Activated T-helper 1 cell treated with anti-CD3 and anti-CD28 coated beads, Interleukin-12 subunit alpha, Interleukin-12 subunit beta, Interleukin-2, Interleukin-4 antibody, amounts not matched to agents 30 ng/mL and 10 ng/mL and 1 ng/mL, durations not matched to agents 14 hours and 24 hours and 36 hours (primary cell): ENCODE measurements around the gene NDUFA11. TPM values are rescaled to one million over a fixed set of nuclear protein-coding genes. Genes with fewer than 3 reads are reported as not detected.

Experiments
- DNase-seq: peaks from one replicate; pipeline ENCODE4 v3.0.0; 2021; ENCODE audit warnings: low spot score
- H3K27ac Mint-ChIP-seq: one replicate; pipeline ENCODE4 v1.8.0; 2021; ENCODE audit warnings: mild to moderate bottlenecking, mixed read lengths
- H3K27me3 Mint-ChIP-seq: one replicate; pipeline ENCODE4 v1.8.0; 2022; ENCODE audit warnings: mild to moderate bottlenecking, moderate library complexity, mixed read lengths; ENCODE audit not compliant: insufficient read depth
- H3K36me3 Mint-ChIP-seq: one replicate; pipeline ENCODE4 v1.8.0; 2021; ENCODE audit warnings: low read depth, mixed read lengths
- H3K4me1 Mint-ChIP-seq: one replicate; pipeline ENCODE4 v1.8.0; 2021; ENCODE audit warnings: low read depth, mixed read lengths
- H3K4me3 Mint-ChIP-seq: one replicate; pipeline ENCODE4 v1.8.0; 2021; ENCODE audit warnings: mild to moderate bottlenecking, moderate library complexity, mixed read lengths
- H3K9me3 Mint-ChIP-seq: one replicate; pipeline ENCODE4 v1.8.0; 2021; ENCODE audit warnings: mixed read lengths
- intact Hi-C: fragments of 100-400 bp; cut with micrococcal nuclease; formaldehyde crosslinking; loops from one replicate; pipeline ENCODE4 v1.15.1; 2024
- total RNA-seq: library from RNA; stranded (reverse); gene quantifications from 2 replicates; pipeline ENCODE4 v1.2.3, GENCODE V29; 2022

Gene NDUFA11
- total RNA-seq, 1 donor from 2014 or later, result 243 TPM

- Mint-ChIP-seq H3K27ac (no peak overlapping the region), H3K4me3 (no peak overlapping the region), H3K27me3 (no peaks in the 10 kb centered on the region), H3K36me3 (peaks cover 38% of the 10 kb centered on the region), H3K9me3 (no peaks in the 10 kb centered on the region), H3K4me1 (no peaks in the 10 kb centered on the region)
- no peak for DNase-seq
- intact Hi-C loops, result no loop called here
Observed at GRCh38 chr19:5927441-5927821, 23.8 kb upstream of the NDUFA11 start.

- H3K4me3 Mint-ChIP-seq, result no peak overlapping the region
- H3K27ac Mint-ChIP-seq, result no peak overlapping the region
- no peak for DNase-seq
- peaks cover 39% of the 10 kb centered on the region for H3K36me3 Mint-ChIP-seq
- intact Hi-C loops, result no loop called here
- H3K27me3 Mint-ChIP-seq, result no peaks in the 10 kb centered on the region
- H3K4me1 Mint-ChIP-seq, result no peaks in the 10 kb centered on the region
- no peaks in the 10 kb centered on the region for H3K9me3 Mint-ChIP-seq
Observed at GRCh38 chr19:5926641-5927440, 23.3 kb upstream of the NDUFA11 start.

GRCh38 chr19:5925830-5926427 is 22.3 kb upstream of the NDUFA11 start:
- H3K4me1 Mint-ChIP-seq, result no peaks in the 10 kb centered on the region
- H3K9me3 Mint-ChIP-seq, result no peaks in the 10 kb centered on the region
- peaks cover 37% of the 10 kb centered on the region for H3K36me3 Mint-ChIP-seq

GRCh38 chr19:5923356-5923755 is 19.8 kb upstream of the NDUFA11 start:
- no peaks in the 10 kb centered on the region for H3K4me1 Mint-ChIP-seq
- H3K36me3 Mint-ChIP-seq, result peaks cover 30% of the 10 kb centered on the region
- no peaks in the 10 kb centered on the region for H3K9me3 Mint-ChIP-seq
- no peak overlapping the region for H3K4me3 Mint-ChIP-seq
- intact Hi-C loops, result no loop called here
- no peaks in the 10 kb centered on the region for H3K27me3 Mint-ChIP-seq
- no peak for DNase-seq
- no peak overlapping the region for H3K27ac Mint-ChIP-seq

More at GRCh38 chr19:5925830-5926427, 22.3 kb upstream of the NDUFA11 start:
- no peak overlapping the region for H3K4me3 Mint-ChIP-seq
- H3K27me3 Mint-ChIP-seq, result no peaks in the 10 kb centered on the region
- no peak overlapping the region for H3K27ac Mint-ChIP-seq
- intact Hi-C loops, result no loop called here
- DNase-seq, result no peak

GRCh38 chr19:5922161-5922545 is 18.6 kb upstream of the NDUFA11 start:
- intact Hi-C loops, result no loop called here

GRCh38 chr19:5921516-5922160 is 18.0 kb upstream of the NDUFA11 start:
- DNase-seq, result no peak
- Mint-ChIP-seq H3K9me3 (no peaks in the 10 kb centered on the region), H3K4me3 (no peak overlapping the region), H3K27me3 (no peaks in the 10 kb centered on the region), H3K4me1 (no peaks in the 10 kb centered on the region), H3K36me3 (peaks cover 21% of the 10 kb centered on the region), H3K27ac (no peak overlapping the region)
- intact Hi-C loops, result no loop called here

More at GRCh38 chr19:5922161-5922545, 18.6 kb upstream of the NDUFA11 start:
- no peaks in the 10 kb centered on the region for H3K27me3 Mint-ChIP-seq
- H3K4me1 Mint-ChIP-seq, result no peaks in the 10 kb centered on the region
- no peak for DNase-seq
- H3K9me3 Mint-ChIP-seq, result no peaks in the 10 kb centered on the region
- no peak overlapping the region for H3K4me3 Mint-ChIP-seq
- H3K36me3 Mint-ChIP-seq, result peaks cover 23% of the 10 kb centered on the region
- no peak overlapping the region for H3K27ac Mint-ChIP-seq

- H3K27ac Mint-ChIP-seq, result no peak overlapping the region
- H3K4me1 Mint-ChIP-seq, result no peaks in the 10 kb centered on the region
- no peak for DNase-seq
- H3K9me3 Mint-ChIP-seq, result no peaks in the 10 kb centered on the region
- no peak overlapping the region for H3K4me3 Mint-ChIP-seq
- intact Hi-C loops, result no loop called here
- H3K27me3 Mint-ChIP-seq, result no peaks in the 10 kb centered on the region
- H3K36me3 Mint-ChIP-seq, result peaks cover 17% of the 10 kb centered on the region
Observed at GRCh38 chr19:5918463-5919079, 15.0 kb upstream of the NDUFA11 start.

GRCh38 chr19:5917431-5918107 is 14.0 kb upstream of the NDUFA11 start:
- H3K9me3 Mint-ChIP-seq, result no peaks in the 10 kb centered on the region
- H3K27me3 Mint-ChIP-seq, result no peaks in the 10 kb centered on the region
- no peak overlapping the region for H3K4me3 Mint-ChIP-seq
- no peak overlapping the region for H3K27ac Mint-ChIP-seq
- intact Hi-C loops, result no loop called here
- DNase-seq, result no peak
- H3K4me1 Mint-ChIP-seq, result no peaks in the 10 kb centered on the region
- H3K36me3 Mint-ChIP-seq, result peaks cover 13% of the 10 kb centered on the region

GRCh38 chr19:5916181-5916708 is 12.7 kb upstream of the NDUFA11 start:
- H3K27ac Mint-ChIP-seq, result no peak overlapping the region
- H3K4me1 Mint-ChIP-seq, result no peaks in the 10 kb centered on the region
- H3K27me3 Mint-ChIP-seq, result no peaks in the 10 kb centered on the region
- peaks cover 10% of the 10 kb centered on the region for H3K36me3 Mint-ChIP-seq
- intact Hi-C loops, result no loop called here
- H3K4me3 Mint-ChIP-seq, result no peak overlapping the region
- no peak for DNase-seq
- no peaks in the 10 kb centered on the region for H3K9me3 Mint-ChIP-seq

- DNase-seq, result no peak
- Mint-ChIP-seq H3K27me3 (no peaks in the 10 kb centered on the region), H3K27ac (no peak overlapping the region), H3K36me3 (peaks cover 10% of the 10 kb centered on the region), H3K9me3 (no peaks in the 10 kb centered on the region), H3K4me1 (no peaks in the 10 kb centered on the region), H3K4me3 (no peak overlapping the region)
- intact Hi-C loops, result no loop called here
Observed at GRCh38 chr19:5915782-5916165, 12.2 kb upstream of the NDUFA11 start.

GRCh38 chr19:5914946-5915781 is 11.6 kb upstream of the NDUFA11 start:
- H3K27me3 Mint-ChIP-seq, result no peaks in the 10 kb centered on the region
- peaks cover 10% of the 10 kb centered on the region for H3K36me3 Mint-ChIP-seq
- H3K9me3 Mint-ChIP-seq, result no peaks in the 10 kb centered on the region
- H3K4me1 Mint-ChIP-seq, result no peaks in the 10 kb centered on the region
- H3K4me3 Mint-ChIP-seq, result no peak overlapping the region
- no peak for DNase-seq
- intact Hi-C loops, result no loop called here
- no peak overlapping the region for H3K27ac Mint-ChIP-seq

GRCh38 chr19:5914358-5914774 is 10.8 kb upstream of the NDUFA11 start:
- H3K27ac Mint-ChIP-seq, result no peak overlapping the region
- DNase-seq, result no peak
- H3K9me3 Mint-ChIP-seq, result no peaks in the 10 kb centered on the region
- no peak overlapping the region for H3K4me3 Mint-ChIP-seq
- H3K4me1 Mint-ChIP-seq, result no peaks in the 10 kb centered on the region
- H3K36me3 Mint-ChIP-seq, result peaks cover 10% of the 10 kb centered on the region
- no peaks in the 10 kb centered on the region for H3K27me3 Mint-ChIP-seq
- intact Hi-C loops, result no loop called here
